ENCODE results near the gene CEP72. TPM values are rescaled to one million over a fixed set of nuclear protein-coding genes. Genes with fewer than 3 reads are reported as not detected.
"Not testable (repeated sequence)": the region's sequence is repeated elsewhere in the genome, so short reads cannot be mapped to it uniquely, and the experiment has no call there.

Gene CEP72
- total and polyA plus RNA-seq, 4 donors = 1.3 to 5.9 (median 2.6) TPM

DNA sequence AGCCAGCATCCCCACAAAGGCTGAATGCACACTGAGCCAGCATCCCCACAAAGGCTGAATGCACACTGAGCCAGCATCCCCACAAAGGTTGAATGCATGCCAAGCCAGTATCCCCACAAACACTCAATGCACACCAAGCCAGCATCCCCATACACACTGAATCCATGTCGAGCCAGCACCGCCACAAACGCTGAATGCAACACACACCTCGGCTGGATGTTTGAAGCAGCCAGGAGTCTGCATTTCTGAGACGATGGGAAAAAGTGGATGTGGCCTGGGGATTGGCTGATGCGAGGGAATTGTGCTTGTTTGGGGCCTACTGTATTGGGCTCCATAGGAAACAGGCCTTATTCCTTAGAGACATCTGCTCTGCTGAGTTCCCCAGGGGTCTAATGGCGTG, 30.9 kb upstream of the CEP72 start (continued):
- no peak for TF ChIP-seq HNF4G (IDR thresholded peaks at IDR 0.05)
- TF ChIP-seq, protein P1, sequence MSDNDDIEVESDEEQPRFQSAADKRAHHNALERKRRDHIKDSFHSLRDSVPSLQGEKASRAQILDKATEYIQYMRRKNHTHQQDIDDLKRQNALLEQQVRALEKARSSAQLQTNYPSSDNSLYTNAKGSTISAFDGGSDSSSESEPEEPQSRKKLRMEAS (IDR thresholded peaks at IDR 0.05) = no peak

DNA sequence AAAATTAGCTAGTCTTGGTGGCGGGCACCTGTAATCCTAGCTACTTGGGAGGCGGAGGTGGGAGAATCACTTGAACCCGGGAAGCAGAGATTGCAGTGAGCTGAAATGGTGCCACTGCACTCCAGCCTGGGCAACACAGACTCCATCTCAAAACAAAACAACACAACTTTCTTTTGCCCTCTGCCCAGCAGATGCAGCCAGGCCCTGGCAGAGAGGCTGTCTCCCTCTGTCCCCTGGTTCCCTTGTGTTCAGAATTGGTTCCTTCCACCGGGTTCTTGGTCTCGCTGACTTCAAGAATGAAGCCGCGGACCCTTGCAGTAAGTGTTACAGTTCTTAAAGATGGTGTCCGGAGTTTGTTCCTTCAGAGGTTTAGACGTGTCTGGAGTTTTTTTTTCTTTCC, 30.2 kb upstream of the CEP72 start:
- no peak overlapping the region for H3K4me3 ChIP-seq (ENCODE audit: low read depth in 1 of 3, low read length in 3 of 3)
- H3K9me3 ChIP-seq (ENCODE audit: control insufficient read depth in 4 of 4, low read length in 3 of 4) = no peaks in the 10 kb centered on the region
- DNase-seq (ENCODE audit: low spot score) = no peak
- no peak overlapping the region for H3K27ac ChIP-seq (ENCODE audit: low read depth in 1 of 2, low read length in 2 of 2)
- TF ChIP-seq HNF4G (IDR thresholded peaks at IDR 0.05) (no peak), FOXA2 (IDR thresholded peaks at IDR 0.05) (no peak), YY1 (IDR thresholded peaks at IDR 0.05) (no peak), TAF1 (conservative IDR thresholded peaks at IDR 0.05) (no peak), GABPA (IDR thresholded peaks at IDR 0.05 in 1 of 2, conservative IDR thresholded peaks at IDR 0.05 in 1 of 2) (no peak), RXRA (IDR thresholded peaks at IDR 0.05) (no peak), JUND (IDR thresholded peaks at IDR 0.05) (no peak)
- TF ChIP-seq, protein P2, sequence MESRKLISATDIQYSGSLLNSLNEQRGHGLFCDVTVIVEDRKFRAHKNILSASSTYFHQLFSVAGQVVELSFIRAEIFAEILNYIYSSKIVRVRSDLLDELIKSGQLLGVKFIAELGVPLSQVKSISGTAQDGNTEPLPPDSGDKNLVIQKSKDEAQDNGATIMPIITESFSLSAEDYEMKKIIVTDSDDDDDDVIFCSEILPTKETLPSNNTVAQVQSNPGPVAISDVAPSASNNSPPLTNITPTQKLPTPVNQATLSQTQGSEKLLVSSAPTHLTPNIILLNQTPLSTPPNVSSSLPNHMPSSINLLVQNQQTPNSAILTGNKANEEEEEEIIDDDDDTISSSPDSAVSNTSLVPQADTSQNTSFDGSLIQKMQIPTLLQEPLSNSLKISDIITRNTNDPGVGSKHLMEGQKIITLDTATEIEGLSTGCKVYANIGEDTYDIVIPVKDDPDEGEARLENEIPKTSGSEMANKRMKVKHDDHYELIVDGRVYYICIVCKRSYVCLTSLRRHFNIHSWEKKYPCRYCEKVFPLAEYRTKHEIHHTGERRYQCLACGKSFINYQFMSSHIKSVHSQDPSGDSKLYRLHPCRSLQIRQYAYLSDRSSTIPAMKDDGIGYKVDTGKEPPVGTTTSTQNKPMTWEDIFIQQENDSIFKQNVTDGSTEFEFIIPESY (IDR thresholded peaks at IDR 0.05) = no peak
- no peak overlapping the region for H3K9ac ChIP-seq (ENCODE audit: low read depth in 1 of 2, low read length in 2 of 2)
- H3K27me3 ChIP-seq (ENCODE audit: control insufficient read depth in 4 of 4, insufficient read depth in 4 of 4, low read length in 3 of 4) = peaks cover 0 to 12% (median 0%) of the 10 kb centered on the region in 4 donors
- H3K36me3 ChIP-seq (ENCODE audit: control insufficient read depth in 4 of 4, insufficient read depth in 3 of 4, low read depth in 1 of 4, low read length in 3 of 4) = no peaks in the 10 kb centered on the region
- WGBS = 77% methylated on average over 9 of the region's 9 CpGs
- H3K4me1 ChIP-seq (ENCODE audit: control insufficient read depth in 4 of 4, insufficient read depth in 4 of 4, low read length in 3 of 4) = no peaks in the 10 kb centered on the region

DNA sequence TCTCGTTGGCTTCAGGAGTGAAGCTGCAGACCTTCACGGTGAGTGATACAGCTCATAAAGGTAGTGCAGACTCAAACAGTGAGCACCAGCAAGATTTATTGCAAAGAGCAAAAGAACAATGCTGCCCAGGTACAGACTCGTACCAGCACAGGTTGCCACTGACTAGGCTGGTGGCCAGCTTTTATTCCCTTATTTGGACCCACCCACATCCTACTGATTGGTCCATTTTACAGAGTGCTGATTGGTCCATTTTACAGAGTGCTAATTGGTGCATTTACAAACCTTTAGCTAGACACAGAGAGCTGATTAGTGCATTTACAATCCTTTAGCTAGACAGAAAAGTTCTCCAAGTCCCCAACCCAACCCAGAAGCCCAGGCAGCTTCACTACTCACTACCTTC, 29.7 kb upstream of the CEP72 start:
- not testable (repeated sequence) for H3K9ac ChIP-seq (ENCODE audit: low read depth in 1 of 2, low read length in 2 of 2); H3K36me3 ChIP-seq (ENCODE audit: control insufficient read depth in 4 of 4, insufficient read depth in 3 of 4, low read depth in 1 of 4, low read length in 3 of 4); DNase-seq (ENCODE audit: low spot score); H3K27ac ChIP-seq (ENCODE audit: low read depth in 1 of 2, low read length in 2 of 2); H3K4me1 ChIP-seq (ENCODE audit: control insufficient read depth in 4 of 4, insufficient read depth in 4 of 4, low read length in 3 of 4); H3K9me3 ChIP-seq (ENCODE audit: control insufficient read depth in 4 of 4, low read length in 3 of 4); H3K4me3 ChIP-seq (ENCODE audit: low read depth in 1 of 3, low read length in 3 of 3)
- 81% methylated on average over 3 of the region's 3 CpGs for WGBS
- H3K27me3 ChIP-seq (ENCODE audit: control insufficient read depth in 4 of 4, insufficient read depth in 4 of 4, low read length in 3 of 4) = peaks cover 0 to 12% (median 0%) of the 10 kb centered on the region in 4 donors

DNA sequence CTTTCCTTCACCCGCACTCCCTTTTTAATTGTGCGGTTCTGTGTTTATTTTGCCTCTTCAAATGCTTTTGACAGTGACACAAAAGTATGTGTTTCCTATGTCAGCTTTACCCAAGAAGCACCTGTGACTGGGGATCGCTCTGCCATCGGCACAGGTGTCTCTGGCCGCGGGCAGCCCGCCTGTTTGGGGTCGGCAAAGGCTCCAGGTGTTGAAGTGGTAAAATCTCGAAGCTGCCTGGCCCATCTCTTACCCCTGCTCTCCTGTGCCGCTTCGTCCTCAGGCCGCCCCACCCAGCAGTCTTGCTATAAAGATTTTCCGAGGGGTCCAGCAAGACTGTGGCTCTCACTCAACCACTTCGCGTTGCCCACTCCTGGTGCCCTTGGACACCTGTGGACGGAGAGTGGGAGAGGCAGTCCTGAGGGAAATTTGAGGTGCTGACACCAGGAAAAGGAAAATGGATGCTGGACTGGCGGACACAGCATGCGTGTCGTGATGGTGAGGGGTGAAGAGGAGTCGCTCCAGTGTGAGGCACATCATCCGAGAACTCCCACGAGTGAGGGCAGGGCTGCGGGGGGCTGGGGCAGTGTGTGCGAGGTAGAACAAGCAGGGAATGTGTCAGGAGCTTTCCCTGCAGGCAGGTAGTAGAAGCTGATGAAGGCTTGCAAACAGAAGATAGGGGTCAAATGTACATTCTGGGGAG, 29.1 kb upstream of the CEP72 start:
- Histone ChIP-seq H3K4me1 (ENCODE audit: control insufficient read depth in 4 of 4, insufficient read depth in 4 of 4, low read length in 3 of 4) (no peaks in the 10 kb centered on the region), H3K9ac (ENCODE audit: low read depth in 1 of 2, low read length in 2 of 2) (no peak overlapping the region), H3K4me3 (ENCODE audit: low read depth in 1 of 3, low read length in 3 of 3) (no peak overlapping the region), H3K36me3 (ENCODE audit: control insufficient read depth in 4 of 4, insufficient read depth in 3 of 4, low read depth in 1 of 4, low read length in 3 of 4) (no peaks in the 10 kb centered on the region), H3K27ac (ENCODE audit: low read depth in 1 of 2, low read length in 2 of 2) (no peak overlapping the region), H3K27me3 (ENCODE audit: control insufficient read depth in 4 of 4, insufficient read depth in 4 of 4, low read length in 3 of 4) (peaks cover 0 to 12% (median 0%) of the 10 kb centered on the region in 4 donors), H3K9me3 (ENCODE audit: control insufficient read depth in 4 of 4, low read length in 3 of 4) (no peaks in the 10 kb centered on the region)
- WGBS = 80% methylated on average over 24 of the region's 24 CpGs
- no peak for DNase-seq (ENCODE audit: low spot score)
- TF ChIP-seq, protein P2 (IDR thresholded peaks at IDR 0.05) = no peak
- no peak for TF ChIP-seq YY1 (IDR thresholded peaks at IDR 0.05)
- TF ChIP-seq RXRA (IDR thresholded peaks at IDR 0.05) = no peak
- TF ChIP-seq RAD21 (IDR thresholded peaks at IDR 0.05) = no peak
- TF ChIP-seq EGR1 (IDR thresholded peaks at IDR 0.05; ENCODE audit: low read depth in 2 of 2) = no peak
- TF ChIP-seq, protein P3, sequence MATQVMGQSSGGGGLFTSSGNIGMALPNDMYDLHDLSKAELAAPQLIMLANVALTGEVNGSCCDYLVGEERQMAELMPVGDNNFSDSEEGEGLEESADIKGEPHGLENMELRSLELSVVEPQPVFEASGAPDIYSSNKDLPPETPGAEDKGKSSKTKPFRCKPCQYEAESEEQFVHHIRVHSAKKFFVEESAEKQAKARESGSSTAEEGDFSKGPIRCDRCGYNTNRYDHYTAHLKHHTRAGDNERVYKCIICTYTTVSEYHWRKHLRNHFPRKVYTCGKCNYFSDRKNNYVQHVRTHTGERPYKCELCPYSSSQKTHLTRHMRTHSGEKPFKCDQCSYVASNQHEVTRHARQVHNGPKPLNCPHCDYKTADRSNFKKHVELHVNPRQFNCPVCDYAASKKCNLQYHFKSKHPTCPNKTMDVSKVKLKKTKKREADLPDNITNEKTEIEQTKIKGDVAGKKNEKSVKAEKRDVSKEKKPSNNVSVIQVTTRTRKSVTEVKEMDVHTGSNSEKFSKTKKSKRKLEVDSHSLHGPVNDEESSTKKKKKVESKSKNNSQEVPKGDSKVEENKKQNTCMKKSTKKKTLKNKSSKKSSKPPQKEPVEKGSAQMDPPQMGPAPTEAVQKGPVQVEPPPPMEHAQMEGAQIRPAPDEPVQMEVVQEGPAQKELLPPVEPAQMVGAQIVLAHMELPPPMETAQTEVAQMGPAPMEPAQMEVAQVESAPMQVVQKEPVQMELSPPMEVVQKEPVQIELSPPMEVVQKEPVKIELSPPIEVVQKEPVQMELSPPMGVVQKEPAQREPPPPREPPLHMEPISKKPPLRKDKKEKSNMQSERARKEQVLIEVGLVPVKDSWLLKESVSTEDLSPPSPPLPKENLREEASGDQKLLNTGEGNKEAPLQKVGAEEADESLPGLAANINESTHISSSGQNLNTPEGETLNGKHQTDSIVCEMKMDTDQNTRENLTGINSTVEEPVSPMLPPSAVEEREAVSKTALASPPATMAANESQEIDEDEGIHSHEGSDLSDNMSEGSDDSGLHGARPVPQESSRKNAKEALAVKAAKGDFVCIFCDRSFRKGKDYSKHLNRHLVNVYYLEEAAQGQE (IDR thresholded peaks at IDR 0.05) = no peak
- no peak for TF ChIP-seq HNF4A (conservative IDR thresholded peaks at IDR 0.05)
- TF ChIP-seq, protein P1 (IDR thresholded peaks at IDR 0.05) = no peak
- no peak for TF ChIP-seq JUND (IDR thresholded peaks at IDR 0.05)
- TF ChIP-seq TAF1 (conservative IDR thresholded peaks at IDR 0.05) = no peak
- TF ChIP-seq, protein P4, sequence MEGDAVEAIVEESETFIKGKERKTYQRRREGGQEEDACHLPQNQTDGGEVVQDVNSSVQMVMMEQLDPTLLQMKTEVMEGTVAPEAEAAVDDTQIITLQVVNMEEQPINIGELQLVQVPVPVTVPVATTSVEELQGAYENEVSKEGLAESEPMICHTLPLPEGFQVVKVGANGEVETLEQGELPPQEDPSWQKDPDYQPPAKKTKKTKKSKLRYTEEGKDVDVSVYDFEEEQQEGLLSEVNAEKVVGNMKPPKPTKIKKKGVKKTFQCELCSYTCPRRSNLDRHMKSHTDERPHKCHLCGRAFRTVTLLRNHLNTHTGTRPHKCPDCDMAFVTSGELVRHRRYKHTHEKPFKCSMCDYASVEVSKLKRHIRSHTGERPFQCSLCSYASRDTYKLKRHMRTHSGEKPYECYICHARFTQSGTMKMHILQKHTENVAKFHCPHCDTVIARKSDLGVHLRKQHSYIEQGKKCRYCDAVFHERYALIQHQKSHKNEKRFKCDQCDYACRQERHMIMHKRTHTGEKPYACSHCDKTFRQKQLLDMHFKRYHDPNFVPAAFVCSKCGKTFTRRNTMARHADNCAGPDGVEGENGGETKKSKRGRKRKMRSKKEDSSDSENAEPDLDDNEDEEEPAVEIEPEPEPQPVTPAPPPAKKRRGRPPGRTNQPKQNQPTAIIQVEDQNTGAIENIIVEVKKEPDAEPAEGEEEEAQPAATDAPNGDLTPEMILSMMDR (IDR thresholded peaks at IDR 0.05; ENCODE audit: low read depth, low read length, missing input control) = no peak
- TF ChIP-seq FOXA2 (IDR thresholded peaks at IDR 0.05) = no peak
- no peak for TF ChIP-seq GABPA (IDR thresholded peaks at IDR 0.05 in 1 of 2, conservative IDR thresholded peaks at IDR 0.05 in 1 of 2)
